HG02588 (cell line): ENCODE measurements around the gene TRMT1L.

Experiments used
- ATAC-seq: cut with Tn5 transposase; IDR thresholded peaks from one replicate; pipeline ENCODE4 v1.9.1; 2021; ENCODE audit warnings: mild to moderate bottlenecking, moderate library complexity; ENCODE audit not compliant: unreplicated experiment

TRMT1L gene

DNA sequence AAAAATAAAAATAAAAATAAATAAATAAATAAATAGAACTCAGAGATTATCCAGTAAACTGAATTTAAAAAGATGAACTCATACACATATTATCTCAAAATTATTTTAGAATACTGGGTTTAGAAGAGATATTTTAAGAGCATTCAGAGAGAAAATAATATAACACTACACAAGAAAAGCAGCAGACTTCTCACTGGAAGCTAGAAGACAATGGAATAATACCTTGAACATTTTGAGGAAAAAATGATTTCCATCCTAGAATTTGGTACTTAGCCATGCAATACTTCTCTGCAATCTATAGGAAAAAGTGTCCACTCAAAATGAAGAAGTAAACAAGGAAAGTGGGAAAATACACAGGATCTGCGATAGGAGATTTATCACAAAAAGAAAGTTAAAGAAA lies 24.2 kb downstream of the TRMT1L start:
- no peak for ATAC-seq

- ATAC-seq, result no peak
These were observed 27.0 kb downstream of the TRMT1L start for GRCh38 chr1:185129708-185130107.

- ATAC-seq, result no peak
These were observed 44.4 kb downstream of the TRMT1L start for GRCh38 chr1:185112356-185112755.

GRCh38 chr1:185111873-185112272 lies 44.9 kb downstream of the TRMT1L start:
- no peak for ATAC-seq

DNA sequence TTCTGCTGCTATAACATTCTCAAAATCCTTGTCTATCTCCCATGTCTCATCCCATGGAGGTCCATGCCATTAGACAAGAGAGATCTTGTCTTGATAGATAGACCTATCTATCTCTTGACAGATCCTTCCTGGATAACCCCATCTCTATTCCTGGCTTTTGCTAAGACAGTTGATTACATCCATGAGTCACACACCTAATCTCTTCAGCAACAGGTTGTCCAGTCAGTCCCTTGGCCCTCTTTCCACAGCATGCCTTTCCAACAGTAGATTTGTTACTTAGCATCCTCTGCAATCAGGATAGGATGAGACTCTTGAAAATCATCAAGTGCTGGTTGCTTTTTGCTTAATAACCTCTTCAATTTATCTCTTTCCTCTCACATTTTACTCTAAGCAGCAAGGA lies 46.6 kb downstream of the TRMT1L start:
- ATAC-seq, result no peak

DNA sequence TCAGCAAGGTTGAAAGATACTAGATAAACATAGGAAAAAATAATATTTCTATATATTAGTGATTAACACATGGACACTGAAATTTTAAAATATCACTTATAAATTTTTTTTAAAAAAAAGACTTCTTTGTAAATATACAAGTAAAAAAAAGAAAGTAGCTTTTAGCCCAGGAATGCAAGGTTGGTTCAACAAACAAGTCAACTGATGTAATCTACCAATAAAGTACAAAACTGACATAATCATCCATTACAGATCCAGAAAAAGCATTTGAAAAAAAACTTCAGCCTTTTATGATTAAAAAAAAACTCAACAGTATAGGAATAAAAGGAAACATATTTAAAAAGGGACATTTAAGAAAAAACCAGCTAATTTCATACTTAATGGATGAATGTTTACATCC lies 48.4 kb downstream of the TRMT1L start:
- ATAC-seq, result no peak

GRCh38 chr1:185105121-185105520 lies 51.6 kb downstream of the TRMT1L start:
- ATAC-seq, result no peak

- ATAC-seq, result no peak
These were observed 52.7 kb downstream of the TRMT1L start for GRCh38 chr1:185104083-185104482.

GRCh38 chr1:185096531-185096930 lies 60.2 kb downstream of the TRMT1L start:
- ATAC-seq, result no peak

DNA sequence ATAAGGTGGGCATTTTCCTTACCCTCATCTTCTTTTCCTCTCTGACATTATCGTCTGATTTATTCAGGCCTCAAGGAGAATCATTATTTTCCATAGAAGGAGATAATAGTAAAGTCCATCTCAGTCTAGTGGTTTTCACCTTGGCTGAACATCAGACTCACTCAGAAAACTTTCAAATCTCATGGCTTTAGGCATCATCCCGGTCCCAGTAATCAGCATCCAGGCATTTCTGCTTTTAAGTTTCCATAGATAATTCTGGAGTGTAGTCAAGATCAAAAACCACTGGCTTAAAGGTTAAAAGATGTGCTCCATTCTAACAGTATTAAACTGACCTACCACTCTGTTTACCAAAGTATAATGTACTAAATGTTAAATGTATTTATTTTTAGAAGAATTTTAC lies 62.0 kb downstream of the TRMT1L start:
- ATAC-seq, result no peak

DNA sequence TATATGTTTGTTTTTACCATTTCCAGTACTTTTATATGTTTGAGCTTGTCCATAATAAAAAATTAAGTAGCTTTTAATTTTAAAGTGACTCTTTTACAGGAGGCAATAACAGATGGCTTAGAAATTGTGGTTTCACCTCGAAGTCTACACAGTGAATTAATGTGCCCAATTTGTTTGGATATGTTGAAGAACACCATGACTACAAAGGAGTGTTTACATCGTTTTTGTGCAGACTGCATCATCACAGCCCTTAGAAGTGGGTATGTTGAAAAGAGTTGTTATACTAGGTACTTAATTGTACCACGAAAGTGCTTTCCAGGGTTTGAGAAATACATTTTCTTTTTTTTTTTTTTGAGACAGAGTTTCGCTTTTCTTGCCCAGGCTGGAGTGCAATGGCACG lies 65.3 kb downstream of the TRMT1L start:
- ATAC-seq, result no peak

DNA sequence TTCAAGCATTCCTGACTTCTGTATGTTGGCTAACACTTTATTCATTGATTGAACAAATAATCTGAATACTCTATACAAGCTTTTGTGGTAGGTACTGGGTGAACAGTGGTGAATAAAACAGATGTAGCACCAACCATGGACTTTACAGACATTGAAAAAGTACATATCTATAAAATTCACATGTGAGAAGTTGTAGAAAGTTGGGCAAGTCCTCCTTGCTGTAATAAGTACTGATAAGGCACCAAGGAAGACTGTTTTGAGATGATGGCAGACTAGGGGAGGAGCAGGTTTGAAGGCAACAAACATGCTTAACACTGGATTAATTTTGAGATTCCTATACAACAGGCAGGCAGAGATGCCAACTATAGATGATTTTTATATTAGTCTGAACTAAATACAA lies 69.0 kb downstream of the TRMT1L start:
- ATAC-seq, result no peak

GRCh38 chr1:185087101-185087500 lies 69.7 kb downstream of the TRMT1L start:
- ATAC-seq, result no peak

DNA sequence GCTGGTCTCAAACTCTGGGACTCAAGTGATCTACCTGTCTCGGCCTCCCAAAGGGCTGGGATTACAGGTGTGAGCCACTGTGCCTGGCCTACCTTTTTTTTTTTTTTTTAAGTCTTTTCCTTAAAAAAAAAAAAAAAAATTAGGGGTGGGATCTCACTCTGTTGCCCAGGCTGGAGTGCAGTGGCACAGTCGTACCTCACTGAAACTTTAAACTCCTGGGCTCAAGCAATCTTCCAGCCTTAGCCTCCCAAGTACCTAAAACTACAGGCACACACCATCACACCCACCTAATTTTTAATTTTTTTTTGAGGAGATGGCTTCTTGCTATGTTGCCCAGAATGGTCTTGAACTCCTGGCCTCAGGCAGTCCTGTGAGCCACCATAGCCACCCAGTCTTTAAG lies 72.9 kb downstream of the TRMT1L start:
- no peak for ATAC-seq

DNA sequence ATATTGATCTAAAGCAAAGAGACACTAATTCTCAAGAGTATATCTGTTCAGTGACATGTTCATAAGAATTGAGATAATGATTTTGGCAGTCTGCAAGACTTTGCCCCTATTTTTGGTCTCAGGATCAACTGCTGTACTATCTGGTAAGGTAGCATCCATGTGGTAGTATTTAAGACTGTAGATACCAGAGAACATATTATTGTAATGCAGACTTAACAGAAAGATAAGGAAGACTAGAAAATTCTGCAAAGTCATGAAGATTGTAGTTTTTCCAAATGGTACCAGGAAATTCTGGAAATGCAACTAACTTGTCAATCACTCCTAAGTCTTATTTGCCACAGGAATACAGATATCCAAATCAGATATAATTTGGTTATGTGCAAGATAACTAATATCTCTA lies 76.3 kb downstream of the TRMT1L start:
- no peak for ATAC-seq

DNA sequence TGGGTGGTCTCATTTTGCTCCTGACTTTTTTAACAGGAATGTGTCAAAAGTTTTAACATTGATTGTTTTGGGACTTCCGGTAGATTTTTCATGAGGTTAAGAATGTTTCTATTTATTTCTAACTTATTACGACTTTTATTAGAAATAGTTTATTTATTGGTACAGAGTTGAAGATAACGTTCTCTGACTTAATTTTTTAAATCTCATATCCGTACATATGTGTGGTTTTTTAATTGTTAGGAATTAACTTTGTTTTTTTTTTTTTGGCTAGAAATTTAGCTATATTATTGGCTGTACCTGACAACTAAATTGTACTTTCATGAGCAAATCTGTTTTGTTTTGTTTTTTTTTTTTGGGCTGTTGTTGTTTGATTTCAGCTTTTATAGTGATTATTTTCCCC lies 79.4 kb downstream of the TRMT1L start:
- no peak for ATAC-seq

GRCh38 chr1:185075476-185075875 lies 81.3 kb downstream of the TRMT1L start:
- no peak for ATAC-seq

DNA sequence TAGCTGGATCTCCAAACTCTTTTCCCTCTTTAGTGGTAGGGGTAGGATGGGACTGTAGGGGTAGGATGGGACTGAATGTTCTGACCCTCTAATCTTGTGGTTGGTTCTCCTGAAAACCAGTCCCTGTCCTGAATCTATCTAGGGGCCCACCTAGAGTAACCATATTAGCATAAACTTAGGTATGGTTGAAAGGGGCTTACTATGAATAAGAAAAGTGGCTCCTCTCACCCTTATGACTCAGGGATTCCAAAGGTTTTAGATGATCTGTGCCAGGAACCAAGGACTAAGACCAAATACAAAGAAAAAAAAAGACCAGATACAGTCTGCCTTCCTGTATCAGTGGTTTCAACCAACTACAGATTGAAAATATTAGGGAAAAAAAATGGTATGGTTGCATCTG lies 82.4 kb downstream of the TRMT1L start:
- ATAC-seq, result no peak

DNA sequence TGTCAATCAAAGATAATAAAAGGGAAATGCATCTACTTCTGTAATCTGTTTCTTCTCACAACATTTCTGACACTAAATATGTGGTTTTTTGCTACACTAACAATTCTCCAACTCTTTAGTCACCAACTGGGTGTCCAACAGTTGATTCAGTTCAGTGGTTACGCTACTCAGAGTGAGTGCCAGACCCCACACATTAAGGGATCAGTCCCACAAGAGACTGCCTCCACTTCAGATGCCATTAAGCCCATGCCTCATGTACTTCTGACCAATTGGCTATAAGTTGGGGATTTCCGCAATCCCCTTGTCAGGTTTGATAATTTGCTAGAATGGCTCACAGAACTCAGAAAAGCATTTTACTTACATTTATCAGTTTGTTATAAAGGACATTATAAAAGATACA lies 83.0 kb downstream of the TRMT1L start:
- ATAC-seq, result no peak

- ATAC-seq, result no peak
These were observed 86.7 kb downstream of the TRMT1L start for GRCh38 chr1:185070051-185070450.

GRCh38 chr1:185069202-185069772 lies 87.5 kb downstream of the TRMT1L start:
- ATAC-seq, result no peak

DNA sequence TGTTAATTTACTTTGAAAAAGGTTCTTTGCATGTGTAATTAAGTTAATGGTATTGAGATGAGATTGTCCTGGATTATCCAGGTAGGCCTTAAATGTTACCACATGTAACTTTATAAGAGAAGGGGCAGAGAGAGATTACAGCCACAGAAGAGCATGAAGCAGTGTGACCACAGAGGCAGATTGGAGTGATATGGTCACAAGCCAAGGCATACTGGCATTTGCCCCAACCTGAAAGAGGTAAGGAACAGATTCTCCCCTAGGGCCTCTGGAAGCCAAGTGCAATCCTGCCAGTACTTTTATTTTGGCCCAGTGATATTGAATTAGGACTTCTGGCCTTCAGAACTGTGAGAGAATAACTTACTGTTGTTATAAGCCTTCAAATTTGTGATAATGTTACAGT lies 88.4 kb downstream of the TRMT1L start:
- ATAC-seq, result no peak
